ENCODE results near the gene MRPS26. TPM values are rescaled to one million over a fixed set of nuclear protein-coding genes. Genes with fewer than 3 reads are reported as not detected.
"Not testable (repeated sequence)": the region's sequence is repeated elsewhere in the genome, so short reads cannot be mapped to it uniquely, and the experiment has no call there.

Gene MRPS26
- total RNA-seq, 1 donor from 2014 or later, result 148 TPM

DNA sequence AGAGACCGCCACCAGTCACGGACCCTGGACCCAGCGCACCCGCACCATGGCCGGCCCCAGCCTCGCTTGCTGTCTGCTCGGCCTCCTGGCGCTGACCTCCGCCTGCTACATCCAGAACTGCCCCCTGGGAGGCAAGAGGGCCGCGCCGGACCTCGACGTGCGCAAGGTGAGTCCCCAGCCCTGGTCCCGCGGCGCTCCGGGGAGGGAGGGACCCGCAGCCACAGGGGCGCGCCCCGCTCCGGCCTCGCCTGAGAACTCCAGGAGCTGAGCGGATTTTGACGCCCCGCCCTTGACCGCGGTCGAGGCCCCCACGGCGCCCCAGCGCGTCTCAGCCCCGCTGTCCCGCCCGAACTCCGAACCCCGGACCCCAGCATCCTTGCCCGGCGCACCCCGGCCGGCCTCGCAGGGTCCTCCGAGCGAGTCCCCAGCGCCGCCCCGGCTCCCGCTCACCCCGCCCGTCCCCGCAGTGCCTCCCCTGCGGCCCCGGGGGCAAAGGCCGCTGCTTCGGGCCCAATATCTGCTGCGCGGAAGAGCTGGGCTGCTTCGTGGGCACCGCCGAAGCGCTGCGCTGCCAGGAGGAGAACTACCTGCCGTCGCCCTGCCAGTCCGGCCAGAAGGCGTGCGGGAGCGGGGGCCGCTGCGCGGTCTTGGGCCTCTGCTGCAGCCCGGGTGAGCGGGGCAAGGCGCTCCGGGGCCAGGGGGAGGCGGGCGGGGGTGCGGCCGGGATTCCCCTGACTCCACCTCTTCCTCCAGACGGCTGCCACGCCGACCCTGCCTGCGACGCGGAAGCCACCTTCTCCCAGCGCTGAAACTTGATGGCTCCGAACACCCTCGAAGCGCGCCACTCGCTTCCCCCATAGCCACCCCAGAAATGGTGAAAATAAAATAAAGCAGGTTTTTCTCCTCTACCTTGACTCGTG lies 26.0 kb downstream of the MRPS26 start, which contains the start of gene OXT:
TSS of gene OXT (plus strand) at position 11 of the 920 bp plus-strand sequence. CDS start at position 47, 36 bp downstream.
- H3K4me3 Mint-ChIP-seq (ENCODE audit: low read depth), result peak within 1 kb of the TSS; percentile 84
- no peaks in the 10 kb centered on the region for H3K9me3 Mint-ChIP-seq
- peaks cover 4% of the 10 kb centered on the region for H3K36me3 Mint-ChIP-seq (ENCODE audit: low read depth)
- peaks cover 19% of the 10 kb centered on the region for H3K4me1 Mint-ChIP-seq (ENCODE audit: low read depth)
- peak; percentile 49 for DNase-seq (ENCODE audit: low spot score)
- intact Hi-C loops (cut with micrococcal nuclease), result no loop called here
- no peak within 1 kb of the TSS for H3K27ac Mint-ChIP-seq
- peaks cover 11% of the 10 kb centered on the region for H3K27me3 Mint-ChIP-seq (ENCODE audit: low read depth)

GRCh38 chr20:3072530-3073250 lies 26.8 kb downstream of the MRPS26 start:
- Mint-ChIP-seq H3K4me1 (ENCODE audit: low read depth) (peaks cover 24% of the 10 kb centered on the region), H3K4me3 (ENCODE audit: low read depth) (peak overlapping the region; percentile 76), H3K36me3 (ENCODE audit: low read depth) (peaks cover 6% of the 10 kb centered on the region), H3K9me3 (peaks cover 2% of the 10 kb centered on the region), H3K27me3 (ENCODE audit: low read depth) (peaks cover 12% of the 10 kb centered on the region), H3K27ac (no peak overlapping the region)
- intact Hi-C loops (cut with micrococcal nuclease), result no loop called here
- no peak for DNase-seq (ENCODE audit: low spot score)

DNA sequence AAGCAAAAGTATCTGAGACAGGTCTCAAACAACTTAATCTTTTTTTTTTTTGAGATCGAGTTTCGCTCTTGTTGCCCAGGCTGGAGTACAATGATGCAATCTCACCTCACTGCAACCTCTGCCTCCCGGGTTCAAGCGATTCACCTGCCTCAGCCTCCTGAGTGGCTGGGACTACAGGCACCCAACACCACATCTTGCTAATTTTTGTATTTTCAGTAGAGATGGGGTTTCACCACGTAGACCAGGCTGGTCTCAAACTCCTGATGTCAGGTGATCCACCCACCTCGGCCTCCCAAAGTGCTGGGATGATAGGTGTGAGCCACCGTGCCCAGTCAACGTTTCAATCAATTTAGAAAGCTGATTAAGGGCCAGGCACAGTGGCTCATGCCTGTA lies 27.4 kb downstream of the MRPS26 start:
- H3K27ac Mint-ChIP-seq; intact Hi-C loops (cut with micrococcal nuclease); DNase-seq (ENCODE audit: low spot score); H3K9me3 Mint-ChIP-seq: not testable (repeated sequence)
- Mint-ChIP-seq H3K4me1 (ENCODE audit: low read depth) (peaks cover 28% of the 10 kb centered on the region), H3K4me3 (ENCODE audit: low read depth) (peak overlapping the region; percentile 21), H3K36me3 (ENCODE audit: low read depth) (peaks cover 10% of the 10 kb centered on the region), H3K27me3 (ENCODE audit: low read depth) (peaks cover 16% of the 10 kb centered on the region)

DNA sequence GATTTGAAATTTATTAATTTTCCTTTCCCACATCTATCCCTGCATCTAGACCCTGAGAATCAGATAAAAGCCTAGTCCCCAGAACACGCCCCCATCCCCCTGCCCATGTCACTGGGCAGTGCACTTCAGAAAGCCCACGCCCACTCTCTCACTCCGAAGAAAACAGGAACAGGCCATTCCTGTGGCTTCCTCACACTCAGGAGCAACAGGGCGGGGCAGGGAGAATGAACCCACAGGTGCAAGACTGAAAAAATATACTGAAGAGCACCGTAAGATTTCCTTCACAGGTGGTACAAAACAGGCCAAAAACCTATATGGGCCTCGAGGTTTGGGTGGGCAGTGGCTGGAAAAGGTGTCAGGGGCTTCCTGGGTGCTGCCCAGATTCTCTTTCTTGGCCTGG lies 29.0 kb downstream of the MRPS26 start:
- peaks cover 7% of the 10 kb centered on the region for H3K9me3 Mint-ChIP-seq
- no peak for DNase-seq (ENCODE audit: low spot score)
- peaks cover 26% of the 10 kb centered on the region for H3K27me3 Mint-ChIP-seq (ENCODE audit: low read depth)
- H3K4me1 Mint-ChIP-seq (ENCODE audit: low read depth), result peaks cover 28% of the 10 kb centered on the region
- H3K36me3 Mint-ChIP-seq (ENCODE audit: low read depth), result peaks cover 10% of the 10 kb centered on the region
- H3K27ac Mint-ChIP-seq, result no peak overlapping the region
- intact Hi-C loops (cut with micrococcal nuclease), result no loop called here
- H3K4me3 Mint-ChIP-seq (ENCODE audit: low read depth), result no peak overlapping the region

DNA sequence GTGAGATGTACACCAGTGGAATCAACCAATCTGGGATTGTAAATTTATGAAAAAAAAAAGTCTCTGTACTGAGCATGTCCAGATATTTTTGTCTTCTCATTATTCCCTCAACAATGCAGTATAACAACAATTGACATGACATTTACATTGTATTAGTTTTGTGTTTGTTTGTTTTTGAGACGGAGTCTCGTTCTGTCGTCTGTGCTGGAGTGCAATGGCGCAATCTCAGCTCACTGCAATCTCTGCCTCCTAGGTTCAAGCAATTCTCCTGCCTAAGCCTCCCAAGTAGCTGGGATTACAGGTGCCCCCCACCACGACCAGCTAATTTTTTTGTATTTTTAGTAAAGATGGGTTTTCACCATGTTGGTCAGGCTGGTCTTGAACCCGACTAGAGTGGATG lies 29.5 kb downstream of the MRPS26 start:
- H3K27ac Mint-ChIP-seq; H3K4me3 Mint-ChIP-seq (ENCODE audit: low read depth); intact Hi-C loops (cut with micrococcal nuclease); H3K9me3 Mint-ChIP-seq; DNase-seq (ENCODE audit: low spot score): not testable (repeated sequence)
- H3K36me3 Mint-ChIP-seq (ENCODE audit: low read depth), result peaks cover 10% of the 10 kb centered on the region
- peaks cover 31% of the 10 kb centered on the region for H3K27me3 Mint-ChIP-seq (ENCODE audit: low read depth)
- peaks cover 28% of the 10 kb centered on the region for H3K4me1 Mint-ChIP-seq (ENCODE audit: low read depth)

- peaks cover 7% of the 10 kb centered on the region for H3K9me3 Mint-ChIP-seq
- H3K27ac Mint-ChIP-seq, result peak overlapping the region; percentile 9
- no peak for DNase-seq (ENCODE audit: low spot score)
Observed at GRCh38 chr20:3077618-3078134, 31.8 kb downstream of the MRPS26 start.

GRCh38 chr20:3080939-3081388 lies 35.1 kb downstream of the MRPS26 start:
- H3K9me3 Mint-ChIP-seq, result peaks cover 7% of the 10 kb centered on the region
- H3K27me3 Mint-ChIP-seq (ENCODE audit: low read depth), result peaks cover 62% of the 10 kb centered on the region
- no peak overlapping the region for H3K27ac Mint-ChIP-seq
- peaks cover 16% of the 10 kb centered on the region for H3K4me1 Mint-ChIP-seq (ENCODE audit: low read depth)
- intact Hi-C loops (cut with micrococcal nuclease), result no loop called here
- DNase-seq (ENCODE audit: low spot score), result no peak
- H3K36me3 Mint-ChIP-seq (ENCODE audit: low read depth), result peaks cover 6% of the 10 kb centered on the region
- H3K4me3 Mint-ChIP-seq (ENCODE audit: low read depth), result no peak overlapping the region

More at GRCh38 chr20:3077618-3078134, 31.8 kb downstream of the MRPS26 start:
- intact Hi-C loops (cut with micrococcal nuclease), result no loop called here
- Mint-ChIP-seq H3K4me1 (ENCODE audit: low read depth) (peaks cover 21% of the 10 kb centered on the region), H3K4me3 (ENCODE audit: low read depth) (no peak overlapping the region), H3K27me3 (ENCODE audit: low read depth) (peaks cover 43% of the 10 kb centered on the region), H3K36me3 (ENCODE audit: low read depth) (peaks cover 6% of the 10 kb centered on the region)

- peaks cover 6% of the 10 kb centered on the region for H3K36me3 Mint-ChIP-seq (ENCODE audit: low read depth)
- H3K27me3 Mint-ChIP-seq (ENCODE audit: low read depth), result peaks cover 63% of the 10 kb centered on the region
- H3K4me3 Mint-ChIP-seq (ENCODE audit: low read depth), result no peak overlapping the region
- peaks cover 16% of the 10 kb centered on the region for H3K4me1 Mint-ChIP-seq (ENCODE audit: low read depth)
- intact Hi-C loops (cut with micrococcal nuclease), result no loop called here
- no peak overlapping the region for H3K27ac Mint-ChIP-seq
- no peak for DNase-seq (ENCODE audit: low spot score)
- H3K9me3 Mint-ChIP-seq, result peaks cover 7% of the 10 kb centered on the region
Observed at GRCh38 chr20:3081641-3082040, 35.8 kb downstream of the MRPS26 start.

DNA sequence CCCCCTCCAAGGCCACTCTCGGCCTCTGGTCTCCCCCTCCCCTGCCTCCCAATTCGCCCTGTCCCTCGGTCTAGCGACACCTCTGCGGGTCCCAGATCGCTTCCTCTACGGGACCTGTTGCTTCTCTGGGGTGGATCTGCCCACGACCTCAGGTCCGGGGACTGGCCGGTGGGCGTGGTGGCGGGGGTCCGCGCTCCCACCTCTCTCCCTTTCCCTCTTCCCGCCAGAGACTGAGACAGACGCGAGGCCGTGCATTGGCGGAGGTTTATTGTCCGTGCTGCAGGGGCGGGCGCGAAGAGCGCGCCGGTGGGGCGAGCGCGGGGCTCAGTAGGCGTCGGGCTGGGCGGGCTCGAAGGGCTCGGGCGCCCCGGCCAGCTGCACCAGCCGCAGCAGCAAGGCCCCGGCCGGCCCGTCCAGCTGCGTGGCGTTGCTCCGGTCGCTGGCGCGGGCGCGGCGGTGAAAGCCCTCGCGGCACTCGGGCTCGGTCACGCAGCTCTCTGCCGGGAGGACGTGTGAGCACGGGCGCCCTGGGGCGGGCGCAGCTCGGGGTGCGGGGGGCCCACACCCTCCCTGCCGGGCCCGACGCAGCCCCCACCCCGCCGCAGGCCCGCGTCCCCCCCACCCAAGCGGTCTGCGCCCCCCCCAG lies 36.6 kb downstream of the MRPS26 start:
- Mint-ChIP-seq H3K27me3 (ENCODE audit: low read depth) (peaks cover 63% of the 10 kb centered on the region), H3K9me3 (peaks cover 7% of the 10 kb centered on the region), H3K27ac (no peak overlapping the region), H3K4me1 (ENCODE audit: low read depth) (peaks cover 11% of the 10 kb centered on the region), H3K4me3 (ENCODE audit: low read depth) (peak overlapping the region; percentile 62), H3K36me3 (ENCODE audit: low read depth) (peaks cover 6% of the 10 kb centered on the region)
- no peak for DNase-seq (ENCODE audit: low spot score)
- intact Hi-C loops (cut with micrococcal nuclease), result no loop called here

DNA sequence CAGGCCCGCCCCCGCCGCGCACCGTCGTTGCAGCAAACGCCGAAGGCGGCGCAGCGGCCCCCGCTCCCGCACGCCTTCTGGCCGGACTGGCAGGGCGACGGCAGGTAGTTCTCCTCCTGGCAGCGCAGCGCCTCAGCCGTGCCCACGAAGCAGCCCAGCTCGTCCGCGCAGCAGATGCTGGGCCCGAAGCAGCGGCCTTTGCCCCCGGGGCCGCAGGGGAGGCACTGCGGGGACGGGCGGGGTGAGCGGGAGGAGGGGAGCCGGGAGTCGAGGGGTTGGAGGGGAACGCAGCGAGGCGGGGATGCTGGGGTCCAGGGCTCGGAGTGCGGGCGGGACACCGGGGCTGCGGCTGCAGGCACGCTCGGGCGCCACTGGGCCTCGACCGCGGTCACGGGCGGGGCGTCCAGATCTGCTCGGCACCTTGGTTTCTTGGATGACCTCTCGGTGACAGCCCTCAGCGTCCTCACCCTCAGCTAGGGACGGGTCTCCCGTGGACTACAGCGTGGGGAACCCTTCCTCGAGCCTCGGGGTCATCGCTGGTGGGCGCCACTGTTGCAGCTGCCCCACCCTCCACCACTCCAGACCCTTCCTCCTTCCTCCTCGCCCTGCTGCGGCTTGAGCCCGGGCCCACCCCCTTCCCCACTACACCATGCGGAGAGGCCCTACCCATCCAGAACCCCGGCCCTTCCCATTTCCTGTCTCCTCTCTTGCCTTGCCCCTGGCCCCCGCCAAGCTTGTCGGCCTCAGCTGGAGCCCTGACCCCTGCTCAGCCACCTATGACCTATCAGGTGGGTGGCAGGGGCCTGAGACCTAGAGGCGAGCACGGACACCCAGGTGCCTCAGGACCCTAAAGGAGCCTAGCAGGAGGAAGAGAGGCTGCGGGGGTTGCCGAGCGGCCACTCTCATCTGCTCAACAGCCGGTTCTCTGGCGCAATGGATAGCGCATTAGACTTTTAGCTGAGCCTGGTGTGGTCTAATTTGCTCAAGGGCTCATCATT lies 37.4 kb downstream of the MRPS26 start:
- no peaks in the 10 kb centered on the region for H3K9me3 Mint-ChIP-seq
- H3K4me3 Mint-ChIP-seq (ENCODE audit: low read depth), result peak overlapping the region; percentile 8
- peaks cover 58% of the 10 kb centered on the region for H3K27me3 Mint-ChIP-seq (ENCODE audit: low read depth)
- H3K36me3 Mint-ChIP-seq (ENCODE audit: low read depth), result no peaks in the 10 kb centered on the region
- no peak overlapping the region for H3K27ac Mint-ChIP-seq
- intact Hi-C loops (cut with micrococcal nuclease), result no loop called here
- H3K4me1 Mint-ChIP-seq (ENCODE audit: low read depth), result peaks cover 4% of the 10 kb centered on the region
- no peak for DNase-seq (ENCODE audit: low spot score)

DNA sequence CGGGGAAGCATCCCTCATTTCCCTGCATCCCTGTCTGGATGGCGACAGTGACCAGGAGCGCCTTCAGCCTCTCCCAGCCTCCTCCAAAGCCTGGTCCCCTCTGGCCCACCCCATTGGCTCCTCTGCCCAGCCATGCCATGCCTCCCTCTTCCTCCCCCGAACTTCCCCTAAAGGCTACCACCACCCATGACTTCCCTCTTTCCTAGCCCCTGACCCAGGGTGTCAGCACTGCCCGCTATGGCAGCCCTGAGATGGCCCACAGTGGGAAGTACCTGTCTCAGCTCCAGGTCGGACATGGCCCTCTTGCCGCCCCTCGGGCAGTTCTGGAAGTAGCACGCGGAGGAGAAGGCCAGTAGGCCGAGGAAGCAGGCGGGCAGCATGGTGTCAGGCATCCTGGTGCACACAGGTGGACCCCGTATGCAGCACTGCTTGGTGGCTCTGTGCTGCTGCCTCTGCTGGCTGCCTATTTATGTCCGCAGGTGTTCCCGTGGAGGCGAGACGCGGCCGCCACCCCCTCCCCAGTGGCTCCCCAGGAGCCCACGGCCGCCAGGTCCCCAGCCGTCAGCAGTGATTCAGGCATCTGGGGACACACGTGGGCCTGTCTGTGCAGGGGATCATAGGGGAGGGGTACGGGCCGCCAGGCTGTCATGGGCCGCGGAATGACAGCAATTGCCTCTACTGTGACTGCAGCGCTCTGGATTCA lies 38.6 kb downstream of the MRPS26 start, which contains the start of gene AVP:
TSS of gene AVP (minus strand) at position 442 of the 703 bp plus-strand sequence. CDS start at position 392, 50 bp downstream.
- Mint-ChIP-seq H3K27me3 (ENCODE audit: low read depth) (peaks cover 54% of the 10 kb centered on the region), H3K4me3 (ENCODE audit: low read depth) (peak within 1 kb of the TSS; percentile 8), H3K4me1 (ENCODE audit: low read depth) (peaks cover 4% of the 10 kb centered on the region), H3K9me3 (no peaks in the 10 kb centered on the region), H3K27ac (no peak within 1 kb of the TSS), H3K36me3 (ENCODE audit: low read depth) (no peaks in the 10 kb centered on the region)
- no peak for DNase-seq (ENCODE audit: low spot score)
- intact Hi-C loops (cut with micrococcal nuclease), result no loop called here
